K562 (cell line): ENCODE results near the gene MYCBP2.

Experiments
- CTCF ChIP-seq, 3 experiments: IDR thresholded peaks in 2 of 3; conservative IDR thresholded peaks in 1 of 3; 2 replicates each; pipeline ENCODE4 v1.5.1; 2011 to 2012; ENCODE audit warnings: low read length in 3 of 3, mild to moderate bottlenecking in 3 of 3, control low read depth in 2 of 3, improper control_type of control experiment in 1 of 3, inconsistent platforms in 1 of 3, low read depth in 1 of 3, mixed read lengths in 1 of 3, moderate library complexity in 1 of 3; ENCODE audit not compliant: insufficient read depth in 2 of 3
- E2F5 ChIP-seq: sonication (generic); formaldehyde crosslinking; IDR thresholded peaks from 2 replicates; pipeline ENCODE4 v1.8.0; 2022; ENCODE audit warnings: mild to moderate bottlenecking, missing genetic modification reagents
- EP300 ChIP-seq: IDR thresholded peaks from 2 replicates; pipeline ENCODE4 v1.6.1; 2012; ENCODE audit warnings: low read length, improper control_type of control experiment
- GATAD2B ChIP-seq: fragments of 450-650 bp; IDR thresholded peaks from 2 replicates; pipeline ENCODE4 v1.6.1; 2017; ENCODE audit warnings: mild to moderate bottlenecking, borderline replicate concordance
- JUNB ChIP-seq: fragments of 450-650 bp; formaldehyde crosslinking; conservative IDR thresholded peaks from 2 replicates; pipeline ENCODE4 v1.4.0; 2020; ENCODE audit warnings: mild to moderate bottlenecking
- NCOA2 ChIP-seq, 2 experiments: fragments of 450-650 bp; IDR thresholded peaks; 2 replicates each; pipeline ENCODE4 v1.6.1; 2018; ENCODE audit warnings: mild to moderate bottlenecking in 2 of 2, moderate library complexity in 1 of 2; ENCODE audit not compliant: partially characterized antibody in 2 of 2
- PATZ1 ChIP-seq: fragments of 250-450 bp; sonication (Bioruptor Pico); IDR thresholded peaks from 2 replicates; pipeline ENCODE4 v1.5.0; 2020; ENCODE audit warnings: mild to moderate bottlenecking, borderline replicate concordance
- POLR2A ChIP-seq: fragments of 450-650 bp; conservative IDR thresholded peaks from 2 replicates; pipeline ENCODE4 v1.6.1; 2016
- RAD21 ChIP-seq, 2 experiments: fragments of 250-450 bp in 1 of 2; fragments of 450-650 bp in 1 of 2; sonication (Bioruptor Pico) in 1 of 2; formaldehyde crosslinking in 1 of 2; IDR thresholded peaks in 1 of 2; conservative IDR thresholded peaks in 1 of 2; 2 replicates each; pipeline versions ENCODE4 v1.4.0 to v1.8.0; 2020 to 2022; ENCODE audit warnings: mild to moderate bottlenecking in 2 of 2, moderate library complexity in 1 of 2
- TAF1 ChIP-seq: IDR thresholded peaks from 2 replicates; pipeline ENCODE4 v1.6.1; 2011; ENCODE audit warnings: mild to moderate bottlenecking, low read length, moderate library complexity; ENCODE audit not compliant: insufficient read depth, control insufficient read depth, severe bottlenecking; ENCODE audit errors: extremely low read depth
- ZC3H4 ChIP-seq: sonication (generic); formaldehyde crosslinking; IDR thresholded peaks from 2 replicates; pipeline ENCODE4 v1.9.0; 2021; ENCODE audit warnings: missing genetic modification reagents, borderline replicate concordance

GRCh38 chr13:77094773-77095172 lies 232.1 kb downstream of the MYCBP2 start:
- no peak for TF ChIP-seq NCOA2 (IDR thresholded peaks at IDR 0.05; ENCODE audit: partially characterized antibody in 2 of 2)
- TF ChIP-seq PATZ1 (CRISPR knock-in tag): no peak
- TF ChIP-seq EP300: no peak
- TF ChIP-seq GATAD2B: no peak
- no peak for TF ChIP-seq POLR2A
- no peak for TF ChIP-seq TAF1
- TF ChIP-seq ZC3H4: no peak
- no peak for TF ChIP-seq RAD21 (CRISPR knock-in tag; conservative IDR thresholded peaks at IDR 0.05 in 1 of 2, IDR thresholded peaks at IDR 0.05 in 1 of 2)
- TF ChIP-seq E2F5 (CRISPR knock-in tag): no peak
- TF ChIP-seq CTCF (IDR thresholded peaks at IDR 0.05 in 2 of 3, conservative IDR thresholded peaks at IDR 0.05 in 1 of 3; ENCODE audit: insufficient read depth in 2 of 3, low read depth in 1 of 3, low read length in 3 of 3): no peak
- no peak for TF ChIP-seq JUNB (CRISPR knock-in tag)
